HUES6 (cell line): Measurements from ENCODE around the gene CREB3L4.

Experiments used
- H3K27ac ChIP-seq: 2 replicates; pipeline ENCODE4 v1.7.0; 2013; ENCODE audit warnings: low read depth, mild to moderate bottlenecking, low read length, inconsistent platforms
- H3K27me3 ChIP-seq: 2 replicates; pipeline ENCODE4 v1.6.1; 2013; ENCODE audit warnings: low read length; ENCODE audit not compliant: control insufficient read depth, insufficient read depth
- H3K36me3 ChIP-seq: 2 replicates; pipeline ENCODE4 v1.6.1; 2013; ENCODE audit warnings: low read length; ENCODE audit not compliant: control insufficient read depth, insufficient read depth
- H3K4me1 ChIP-seq: 2 replicates; pipeline ENCODE4 v1.6.1; 2013; ENCODE audit warnings: low read length; ENCODE audit not compliant: control insufficient read depth, insufficient read depth
- H3K4me3 ChIP-seq: 2 replicates; pipeline ENCODE4 v1.5.1; 2013; ENCODE audit warnings: low read depth, low read length
- H3K9ac ChIP-seq: one replicate; pipeline ENCODE4 v1.6.1; 2013; ENCODE audit warnings: mild to moderate bottlenecking, low read length
- H3K9me3 ChIP-seq: 2 replicates; pipeline ENCODE4 v1.6.1; 2013; ENCODE audit warnings: low read depth, low read length; ENCODE audit not compliant: control insufficient read depth, insufficient read depth

Gene CREB3L4

GRCh38 chr1:153951183-153951582, 16.5 kb upstream of the CREB3L4 start:
- H3K4me1 ChIP-seq = peaks cover 2% of the 10 kb centered on the region; the same call in 1 of the 2 replicates
- no peaks in the 10 kb centered on the region for H3K9me3 ChIP-seq
- no peak overlapping the region for H3K27ac ChIP-seq
- no peak overlapping the region for H3K4me3 ChIP-seq
- H3K27me3 ChIP-seq = no peaks in the 10 kb centered on the region
- H3K9ac ChIP-seq = no peak overlapping the region
- peaks cover 66% of the 10 kb centered on the region for H3K36me3 ChIP-seq

- Histone ChIP-seq H3K4me3 (no peak overlapping the region), H3K9ac (no peak overlapping the region), H3K9me3 (no peaks in the 10 kb centered on the region), H3K27me3 (no peaks in the 10 kb centered on the region), H3K4me1 (peaks cover 8% of the 10 kb centered on the region), H3K27ac (no peak overlapping the region), H3K36me3 (peaks cover 66% of the 10 kb centered on the region)
Observed at GRCh38 chr1:153951801-153952200, 15.9 kb upstream of the CREB3L4 start.

DNA sequence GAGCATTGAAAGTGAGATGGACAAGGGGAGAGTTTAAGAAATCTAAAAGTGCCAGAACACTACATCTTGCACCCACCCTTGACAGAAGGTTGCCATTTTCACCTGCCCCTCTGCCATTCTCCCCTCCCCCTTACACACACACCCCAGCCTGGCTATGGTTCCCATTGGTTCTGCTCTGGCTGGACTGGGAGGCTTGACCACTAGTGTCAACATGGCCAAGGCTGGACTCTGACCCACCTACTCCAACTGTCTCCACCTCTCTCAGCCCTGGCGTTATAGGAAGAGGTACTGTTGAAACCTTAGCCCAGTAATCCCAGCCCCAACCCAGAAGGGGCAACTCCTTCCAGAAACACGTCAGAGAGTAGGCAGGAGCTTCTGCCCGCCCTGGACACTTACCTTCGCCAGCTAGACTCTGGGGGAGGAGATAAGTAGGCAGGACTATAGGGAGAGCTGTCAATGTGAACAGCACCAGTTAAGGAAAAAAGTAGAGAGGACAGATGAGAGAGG, 13.8 kb upstream of the CREB3L4 start:
- no peaks in the 10 kb centered on the region for H3K9me3 ChIP-seq
- peaks cover 16% of the 10 kb centered on the region for H3K4me1 ChIP-seq
- H3K36me3 ChIP-seq = peaks cover 51% of the 10 kb centered on the region
- no peak overlapping the region for H3K9ac ChIP-seq
- H3K27ac ChIP-seq = no peak overlapping the region
- no peaks in the 10 kb centered on the region for H3K27me3 ChIP-seq
- no peak overlapping the region for H3K4me3 ChIP-seq

GRCh38 chr1:153954826-153955225, 12.9 kb upstream of the CREB3L4 start:
- Histone ChIP-seq H3K9ac (no peak overlapping the region), H3K36me3 (peaks cover 49% of the 10 kb centered on the region), H3K4me3 (no peak overlapping the region)

DNA sequence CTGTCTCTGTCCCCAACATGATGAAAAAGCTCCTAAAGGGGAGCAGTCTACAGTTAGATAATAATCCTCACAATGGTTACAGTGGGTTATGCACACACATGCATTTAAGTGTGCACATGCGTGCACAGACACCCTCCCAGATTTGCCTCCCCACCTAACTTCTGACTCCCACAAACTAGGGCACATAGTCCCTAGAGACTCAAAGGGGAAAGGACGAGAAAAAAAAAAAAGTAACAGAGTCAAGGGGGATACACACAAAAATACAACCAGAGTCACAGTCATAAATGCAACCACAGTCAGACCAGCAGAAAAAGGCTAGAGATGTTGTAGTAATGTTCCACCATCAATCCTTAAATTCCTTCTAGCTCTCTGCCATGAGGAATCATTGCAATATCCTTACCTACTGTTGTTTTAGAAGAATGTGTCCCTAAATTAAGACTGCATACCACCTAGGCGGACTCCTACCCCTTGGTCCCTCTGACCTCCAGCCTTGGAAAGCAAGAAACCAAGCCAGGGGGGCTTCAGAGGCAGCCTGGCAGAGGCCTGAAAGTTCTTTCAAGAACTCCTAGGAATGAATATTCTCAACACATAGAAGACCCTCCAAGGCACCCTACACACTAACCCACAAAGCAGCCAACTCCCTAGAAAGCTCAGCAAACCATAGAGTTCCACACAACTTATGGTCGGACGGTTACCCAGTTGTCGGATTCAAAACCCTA, 10.5 kb upstream of the CREB3L4 start:
- Histone ChIP-seq H3K9ac (peak overlapping the region; percentile 90), H3K4me3 (peak overlapping the region; percentile 74), H3K27ac (peak overlapping the region; percentile 69; the same call in 1 of the 2 replicates), H3K4me1 (peaks cover 28% of the 10 kb centered on the region), H3K36me3 (peaks cover 48% of the 10 kb centered on the region), H3K27me3 (no peaks in the 10 kb centered on the region), H3K9me3 (no peaks in the 10 kb centered on the region)

More at GRCh38 chr1:153954826-153955225, 12.9 kb upstream of the CREB3L4 start:
- Histone ChIP-seq H3K9me3 (no peaks in the 10 kb centered on the region), H3K27ac (no peak overlapping the region), H3K27me3 (no peaks in the 10 kb centered on the region), H3K4me1 (peaks cover 23% of the 10 kb centered on the region)

GRCh38 chr1:153957744-153958110, 10.0 kb upstream of the CREB3L4 start:
- Histone ChIP-seq H3K9me3 (no peaks in the 10 kb centered on the region), H3K9ac (peak overlapping the region; percentile 90), H3K27me3 (no peaks in the 10 kb centered on the region), H3K4me1 (peaks cover 28% of the 10 kb centered on the region), H3K27ac (peak overlapping the region; percentile 69; the same call in 1 of the 2 replicates), H3K36me3 (peaks cover 42% of the 10 kb centered on the region), H3K4me3 (peak overlapping the region; percentile 74)

DNA sequence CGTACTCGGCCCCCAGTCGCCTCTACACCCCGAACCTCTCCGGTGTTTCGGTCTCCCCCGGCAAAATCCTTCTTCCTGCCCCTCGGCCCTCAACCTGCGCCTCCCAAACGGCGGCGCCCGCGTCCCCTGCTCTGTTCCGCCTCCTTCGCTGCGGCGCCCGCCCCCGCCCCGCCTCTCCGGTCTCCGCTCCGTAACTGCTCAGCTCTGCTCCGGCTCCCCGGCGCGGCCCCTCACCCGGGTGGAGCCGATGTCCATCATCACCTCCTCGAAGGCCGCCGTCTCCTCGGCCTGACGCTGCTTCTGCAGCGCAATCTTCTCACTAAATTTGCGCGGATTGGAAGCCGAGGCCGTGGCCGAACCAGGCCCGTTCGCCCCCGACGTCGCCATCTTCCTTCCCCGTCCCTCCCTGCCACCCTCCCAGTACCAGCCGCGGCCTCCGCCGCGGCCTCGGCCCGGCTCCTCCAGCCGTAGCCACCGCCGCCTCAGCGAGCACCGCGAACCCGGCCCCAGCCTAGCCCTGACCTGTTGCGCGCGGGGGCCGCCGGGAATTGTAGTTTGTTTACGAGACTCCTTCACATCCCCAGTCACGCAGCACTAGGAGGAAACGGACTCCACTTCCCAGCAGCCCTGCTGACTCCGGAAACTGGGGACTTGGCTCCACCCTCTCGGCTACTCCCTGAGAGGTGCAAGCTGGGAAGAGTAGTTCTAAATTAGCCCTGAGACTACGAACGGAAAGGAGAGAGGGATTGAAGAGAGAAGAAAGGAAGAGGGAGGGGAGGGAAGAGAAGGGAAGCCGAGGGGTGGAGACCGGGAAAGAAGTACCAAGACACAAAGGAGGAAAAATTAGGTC, 9.4 kb upstream of the CREB3L4 start, which contains the start of gene CRTC2:
Gene CRTC2 (minus strand): TSS at position 502 of the 850 bp plus-strand sequence. CDS start 115 bp downstream, at position 387.
- H3K9ac ChIP-seq = peak within 1 kb of the TSS; percentile 90
- H3K9me3 ChIP-seq = no peaks in the 10 kb centered on the region
- H3K36me3 ChIP-seq = peaks cover 39% of the 10 kb centered on the region
- H3K4me3 ChIP-seq = peak within 1 kb of the TSS; percentile 74
- H3K4me1 ChIP-seq = peaks cover 28% of the 10 kb centered on the region
- no peaks in the 10 kb centered on the region for H3K27me3 ChIP-seq
- peak within 1 kb of the TSS; percentile 69 for H3K27ac ChIP-seq

DNA sequence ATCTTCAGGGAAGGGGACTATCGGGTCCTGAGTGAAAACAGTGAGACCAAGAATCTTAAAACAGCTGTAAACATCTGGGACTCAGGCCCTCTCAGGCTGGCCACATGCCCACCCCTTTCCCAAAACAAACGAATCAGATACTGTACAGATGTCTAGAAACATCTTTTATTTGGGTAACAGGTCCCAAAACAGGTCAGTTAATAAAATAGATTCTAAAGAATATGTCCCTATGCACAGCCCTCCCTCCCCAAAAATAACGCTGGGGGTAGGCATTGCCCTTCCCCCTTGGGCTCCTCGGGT, 8.8 kb upstream of the CREB3L4 start:
- Histone ChIP-seq H3K9ac (peak overlapping the region; percentile 31), H3K36me3 (peaks cover 34% of the 10 kb centered on the region), H3K27me3 (no peaks in the 10 kb centered on the region), H3K4me1 (peaks cover 28% of the 10 kb centered on the region), H3K27ac (peak overlapping the region; percentile 26; the same call in 1 of the 2 replicates), H3K4me3 (peak overlapping the region; percentile 25; the same call in 1 of the 2 replicates), H3K9me3 (no peaks in the 10 kb centered on the region)

DNA sequence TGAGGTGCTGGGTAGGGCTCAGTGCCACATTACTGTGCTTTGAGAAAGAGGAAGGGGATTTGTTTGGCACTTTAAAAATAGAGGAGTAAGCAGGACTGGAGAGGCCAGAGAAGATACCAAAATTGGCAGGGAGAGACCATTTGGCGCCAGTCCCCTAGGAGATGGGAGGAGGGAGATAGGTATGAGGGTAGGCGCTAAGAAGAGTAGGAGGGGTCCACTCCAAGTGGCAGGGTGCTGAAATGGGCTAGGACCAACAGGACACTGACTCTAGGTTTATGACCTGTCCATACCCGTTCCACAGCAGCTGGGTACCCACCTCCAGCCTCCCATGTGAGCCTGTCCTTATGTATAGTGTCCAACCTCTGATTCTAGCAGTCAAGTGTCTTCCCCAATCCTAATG, 8.2 kb upstream of the CREB3L4 start:
- no peaks in the 10 kb centered on the region for H3K27me3 ChIP-seq
- H3K27ac ChIP-seq = no peak overlapping the region; the same call in 1 of the 2 replicates
- H3K4me1 ChIP-seq = peaks cover 28% of the 10 kb centered on the region
- H3K4me3 ChIP-seq = no peak overlapping the region
- H3K9me3 ChIP-seq = no peaks in the 10 kb centered on the region
- H3K9ac ChIP-seq = no peak overlapping the region
- H3K36me3 ChIP-seq = peaks cover 30% of the 10 kb centered on the region

GRCh38 chr1:153960206-153960605, 7.5 kb upstream of the CREB3L4 start:
- H3K9me3 ChIP-seq = no peaks in the 10 kb centered on the region
- peaks cover 28% of the 10 kb centered on the region for H3K36me3 ChIP-seq
- no peak overlapping the region for H3K9ac ChIP-seq
- peaks cover 28% of the 10 kb centered on the region for H3K4me1 ChIP-seq
- no peak overlapping the region for H3K27ac ChIP-seq
- H3K4me3 ChIP-seq = no peak overlapping the region
- H3K27me3 ChIP-seq = no peaks in the 10 kb centered on the region

GRCh38 chr1:153961421-153961820, 6.3 kb upstream of the CREB3L4 start:
- H3K9me3 ChIP-seq = no peaks in the 10 kb centered on the region
- H3K4me1 ChIP-seq = peaks cover 23% of the 10 kb centered on the region
- H3K4me3 ChIP-seq = peak overlapping the region; percentile 89
- peak overlapping the region; percentile 90 for H3K9ac ChIP-seq
- peaks cover 28% of the 10 kb centered on the region for H3K36me3 ChIP-seq
- H3K27me3 ChIP-seq = no peaks in the 10 kb centered on the region
- H3K27ac ChIP-seq = no peak overlapping the region
